ENCODE measurements around the gene PLEKHF1.

PLEKHF1 gene

DNA sequence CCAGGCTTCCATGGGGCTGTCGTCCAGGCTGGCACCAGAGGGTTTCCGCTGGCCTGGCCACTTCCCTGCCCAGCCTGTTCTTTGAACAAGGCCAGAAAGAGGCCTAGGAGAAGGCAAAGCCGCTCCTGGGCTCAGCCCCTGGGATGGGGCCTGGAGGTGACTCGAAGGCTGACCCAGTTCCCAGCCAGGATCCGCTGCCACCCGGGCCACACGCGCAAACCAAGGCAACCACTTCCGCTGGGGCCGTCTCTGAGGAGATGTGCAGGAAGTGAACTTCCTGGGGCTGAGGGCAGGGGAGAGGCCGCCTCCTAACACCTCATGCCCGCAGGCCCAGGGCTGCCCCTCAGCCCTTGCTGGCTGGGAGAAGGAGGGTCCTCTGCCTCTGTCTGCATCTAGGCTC lies 15.2 kb downstream of the PLEKHF1 start:
- no peak for DNase-seq

DNA sequence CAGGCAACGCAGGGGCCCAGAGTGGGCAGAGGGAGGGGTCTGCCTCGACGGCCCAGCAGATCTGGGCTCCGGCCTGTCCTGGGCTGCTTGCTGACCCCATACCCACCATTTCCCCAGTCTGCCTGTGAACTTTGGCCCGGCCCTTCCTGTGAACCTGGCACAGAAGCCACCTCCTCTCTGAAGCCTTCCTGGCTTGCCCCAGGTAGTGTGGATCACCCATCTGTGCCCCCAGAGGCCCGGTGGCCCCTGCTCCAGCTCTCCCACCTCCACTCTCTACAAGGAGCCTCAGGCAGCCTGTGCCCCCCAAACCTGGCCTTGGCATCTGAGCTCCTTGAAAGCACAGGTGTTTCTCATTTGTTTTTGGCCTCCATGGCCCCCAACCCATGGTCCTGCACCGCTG lies 15.7 kb downstream of the PLEKHF1 start:
- no peak for DNase-seq

- DNase-seq: no peak
Measured at GRCh38 chr19:29681422-29682235, 16.4 kb downstream of the PLEKHF1 start.

DNA sequence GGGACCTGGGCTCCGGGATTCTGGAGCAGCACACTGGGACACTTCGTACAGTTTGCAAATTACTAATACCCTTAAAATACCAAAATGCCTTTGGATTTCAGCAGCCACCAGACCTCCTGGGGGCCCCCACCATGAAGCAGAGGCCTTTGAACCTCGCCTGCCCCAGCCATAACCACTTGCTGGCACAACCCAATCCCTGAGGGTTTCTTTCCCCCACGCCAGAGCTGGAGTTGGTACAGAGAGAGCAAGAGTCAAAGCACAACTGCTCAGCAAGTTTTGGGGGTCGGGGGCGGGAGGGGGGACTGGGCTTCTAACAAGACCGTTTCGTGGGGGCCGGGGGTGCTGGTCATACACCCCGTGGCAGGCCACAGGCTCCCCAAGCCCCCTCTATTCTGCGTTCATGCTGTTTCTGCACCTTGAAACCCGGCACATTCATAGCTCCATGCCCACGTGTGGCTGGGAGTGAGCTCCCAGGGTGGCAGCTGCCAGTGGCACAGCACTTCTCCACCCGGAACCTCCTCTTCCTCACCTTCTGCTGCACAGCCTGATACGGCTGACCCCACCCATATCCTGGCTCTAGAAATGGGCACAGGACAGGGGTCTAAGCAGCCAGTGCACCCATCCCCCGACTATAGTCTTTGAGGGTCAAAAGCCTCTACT lies 17.1 kb downstream of the PLEKHF1 start:
- no peak for DNase-seq

- no peak for DNase-seq
Measured at GRCh38 chr19:29683009-29683408, 17.7 kb downstream of the PLEKHF1 start.

GRCh38 chr19:29685326-29685725 lies 20.1 kb downstream of the PLEKHF1 start:
- no peak for DNase-seq

DNA sequence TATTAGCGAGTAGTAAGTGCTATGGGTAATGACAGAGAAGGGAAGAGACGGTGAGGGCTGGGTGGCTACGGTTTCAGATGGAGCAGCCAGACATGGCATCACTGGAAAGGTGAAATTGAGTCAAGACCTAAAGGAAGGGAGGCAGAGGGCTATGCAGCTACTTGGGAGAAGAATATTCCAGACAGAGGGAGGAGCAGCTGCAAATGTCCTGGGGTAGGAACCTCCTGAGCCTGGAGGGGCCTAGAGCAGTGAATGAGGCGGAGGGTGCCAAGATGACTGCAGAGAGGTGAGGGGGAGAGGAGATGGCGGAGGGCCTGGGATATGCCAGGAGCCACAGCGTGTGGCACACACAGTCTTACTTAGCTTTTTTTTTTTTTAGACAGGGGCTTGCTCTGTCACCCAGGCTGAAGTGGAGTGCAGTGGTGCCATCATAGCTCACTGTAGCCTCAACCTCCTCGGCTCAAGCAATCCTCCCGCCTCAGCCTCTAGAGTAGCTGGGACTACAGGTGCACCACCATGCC lies 21.1 kb downstream of the PLEKHF1 start:
- no peak for DNase-seq

DNA sequence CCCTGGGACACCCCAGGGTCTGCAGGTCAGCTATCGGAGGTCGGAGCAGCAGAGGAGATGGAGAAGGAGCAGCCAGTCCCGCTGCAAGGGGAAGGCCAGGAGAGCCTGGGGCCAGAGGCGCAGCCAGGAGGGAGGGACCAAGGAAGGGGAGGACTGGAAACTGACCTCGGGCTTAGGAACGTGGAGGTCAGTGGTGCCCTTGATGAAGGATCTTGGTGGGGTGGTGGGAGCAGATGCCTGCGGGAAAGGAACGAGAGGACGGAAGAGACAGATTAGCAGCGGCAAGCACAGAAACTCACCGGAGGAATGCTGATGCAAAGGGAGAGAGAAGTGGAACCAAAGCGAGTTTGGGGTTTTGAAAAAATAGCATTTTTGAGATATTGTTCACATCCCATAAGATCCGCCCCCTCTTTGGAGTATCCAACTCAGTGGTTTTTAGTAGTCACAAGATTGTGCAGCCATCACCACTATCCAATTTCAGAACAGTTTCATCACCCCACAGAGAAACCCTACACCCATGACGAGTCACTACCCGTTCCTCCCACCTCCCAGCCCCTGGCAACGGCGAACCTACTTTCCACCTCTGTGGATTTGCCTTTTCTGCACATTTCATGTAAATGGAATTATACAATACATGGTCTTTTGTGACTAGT lies 22.1 kb downstream of the PLEKHF1 start:
- no peak for DNase-seq

DNA sequence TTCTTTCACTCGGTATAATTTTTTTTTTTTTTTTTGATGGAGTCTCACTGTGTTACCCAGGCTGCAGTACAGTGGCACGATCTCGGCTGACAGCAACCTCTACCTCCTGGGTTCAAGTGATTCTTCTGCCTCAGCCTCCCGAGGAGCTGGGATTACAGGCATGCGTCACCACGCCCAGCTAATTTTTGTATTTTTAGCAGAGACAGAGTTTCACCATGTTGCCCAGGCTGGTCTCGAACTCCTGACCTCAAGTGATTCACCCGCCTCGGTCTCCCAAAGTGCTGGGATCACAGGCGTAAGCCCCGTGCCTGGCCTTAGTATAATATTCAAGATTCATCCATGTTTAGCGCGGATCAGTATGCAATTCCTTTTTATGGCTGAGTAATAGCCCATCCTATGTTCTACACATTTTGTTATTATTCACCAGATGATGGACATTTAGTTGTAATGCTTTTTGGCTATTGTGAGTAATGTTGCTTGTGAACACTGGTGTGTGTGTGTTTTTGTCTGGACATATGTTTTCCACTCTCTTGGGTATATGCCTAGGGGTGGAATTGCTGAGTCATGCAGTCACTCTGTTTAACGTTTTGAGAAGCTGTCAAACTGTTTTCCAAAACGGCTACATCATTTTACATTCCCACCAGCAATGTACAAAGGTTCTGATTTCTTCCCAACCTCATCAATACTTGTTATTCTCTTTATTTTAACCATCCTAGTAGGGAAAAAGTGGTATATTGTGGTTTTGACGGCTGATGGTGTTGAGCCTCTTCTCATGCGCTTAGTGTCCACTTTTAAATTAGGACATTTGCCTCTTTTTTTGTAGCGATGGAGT lies 22.9 kb downstream of the PLEKHF1 start:
- DNase-seq: no peak

DNA sequence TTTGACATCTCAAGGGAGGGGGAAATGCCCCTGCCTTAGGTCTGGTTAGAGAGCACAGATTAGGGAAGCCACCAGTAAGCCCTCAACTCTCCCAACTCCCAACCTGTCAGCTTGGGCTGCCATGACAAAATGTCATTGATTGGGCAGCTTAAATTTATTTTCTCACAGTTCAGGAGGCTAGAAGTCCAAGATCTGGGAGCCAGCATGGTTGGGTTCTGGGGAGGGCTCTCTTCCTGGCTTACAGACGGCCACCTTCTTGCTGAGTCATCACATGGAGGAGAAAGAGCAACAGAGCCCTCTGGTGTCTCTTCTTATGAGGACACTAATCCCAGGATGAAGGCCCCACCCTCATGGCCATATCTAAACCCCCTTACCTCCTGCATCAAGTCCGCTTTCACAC lies 25.6 kb downstream of the PLEKHF1 start:
- DNase-seq: no peak

- DNase-seq: no peak
Measured at GRCh38 chr19:29694161-29694560, 28.9 kb downstream of the PLEKHF1 start.

DNA sequence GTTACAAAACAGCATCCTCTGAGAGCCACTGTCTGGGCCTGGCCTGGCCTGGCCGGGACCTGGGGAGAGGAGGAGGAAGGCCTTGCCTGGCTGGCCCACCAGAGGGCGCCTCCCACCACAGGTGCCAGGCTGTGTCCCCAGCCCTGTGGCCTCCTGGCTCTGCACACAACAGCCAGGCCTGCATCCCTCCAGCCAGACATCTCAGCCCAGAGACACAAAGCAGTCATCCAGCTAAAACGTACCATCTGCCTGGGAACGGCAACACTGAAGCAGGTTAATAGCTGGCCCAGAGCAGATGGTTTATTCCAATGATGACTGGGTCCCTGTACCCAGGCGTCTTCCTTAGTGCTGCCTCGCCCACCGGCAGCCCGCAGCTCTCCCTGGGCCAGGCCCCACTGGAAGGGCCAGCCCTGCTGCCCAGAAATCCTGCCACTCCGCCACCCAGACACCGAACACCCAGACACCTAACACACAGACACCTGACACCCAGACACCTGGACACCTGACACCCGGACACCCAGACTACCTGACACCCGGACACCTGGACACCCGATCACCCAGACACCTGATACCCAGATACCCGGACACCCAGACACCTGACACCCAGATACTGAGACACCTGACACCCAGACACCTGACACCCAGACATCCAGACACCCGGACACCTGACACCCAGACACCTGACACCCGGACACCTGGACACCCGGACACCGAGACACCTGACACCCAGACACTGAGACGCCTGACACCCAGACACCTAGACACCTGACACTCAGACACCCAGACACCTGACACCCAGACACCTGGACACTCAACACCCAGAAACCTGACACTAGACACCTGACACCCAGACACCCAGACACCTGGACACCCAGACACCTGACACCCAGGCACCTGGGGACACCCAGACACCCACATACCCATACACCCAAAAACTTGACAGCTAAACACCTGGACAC lies 29.7 kb downstream of the PLEKHF1 start:
- DNase-seq: no peak

GRCh38 chr19:29695765-29696564 lies 30.7 kb downstream of the PLEKHF1 start:
- DNase-seq: no peak

- DNase-seq: no peak
Measured at GRCh38 chr19:29696565-29696846, 31.2 kb downstream of the PLEKHF1 start.

DNA sequence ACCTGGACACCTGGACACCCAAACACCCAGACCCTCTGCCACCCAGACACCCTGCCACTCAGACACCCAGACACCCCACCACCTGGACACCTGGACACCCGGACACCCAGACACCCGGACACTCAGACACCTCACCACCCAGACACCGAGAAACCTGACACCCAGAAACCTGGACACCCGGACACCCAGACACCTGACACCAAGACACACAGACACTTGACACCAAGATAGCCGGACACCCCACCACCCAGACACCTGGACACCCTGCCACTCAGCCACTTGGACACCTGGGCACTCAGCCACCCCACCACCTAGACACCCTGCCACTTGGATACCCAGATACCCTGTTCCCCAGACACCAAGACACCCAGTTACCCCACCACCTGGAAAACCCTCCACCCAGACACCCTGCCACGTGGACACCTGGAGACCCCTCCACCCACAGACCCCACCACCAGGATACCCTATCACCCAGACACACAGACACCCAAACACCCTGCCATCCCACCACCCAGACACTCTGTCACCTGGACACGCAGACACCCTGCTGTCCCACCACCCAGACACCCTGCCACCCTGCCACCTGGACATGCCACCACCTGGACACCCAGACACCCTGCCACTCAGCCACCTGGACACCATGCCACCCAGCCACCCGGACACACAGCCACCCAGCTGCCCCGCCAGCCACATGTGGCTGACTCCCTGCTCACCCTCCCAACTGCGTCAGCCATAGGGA lies 32.4 kb downstream of the PLEKHF1 start:
- no peak for DNase-seq

GRCh38 chr19:29699861-29700260 lies 34.6 kb downstream of the PLEKHF1 start:
- no peak for DNase-seq

DNA sequence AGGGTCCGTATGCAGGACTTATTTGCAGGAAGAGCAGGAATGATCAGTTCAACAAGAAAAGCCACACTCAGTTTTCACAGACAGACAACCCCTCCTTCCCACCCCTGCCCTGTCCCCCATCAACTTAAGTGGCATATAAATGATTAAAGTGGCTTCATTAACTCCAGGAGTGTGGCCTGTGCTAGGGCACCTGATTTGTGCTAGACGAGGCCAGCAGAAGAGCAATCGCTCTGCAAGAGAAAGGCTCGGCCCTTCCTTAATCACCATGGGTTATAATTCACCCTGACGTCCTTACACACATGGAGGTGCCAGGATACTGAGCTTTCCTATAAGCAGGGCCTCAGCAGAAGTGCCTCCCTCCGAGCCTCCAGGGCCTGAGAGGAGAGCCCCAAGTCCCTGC lies 35.2 kb downstream of the PLEKHF1 start:
- DNase-seq: no peak

- no peak for DNase-seq
Measured at GRCh38 chr19:29702161-29702962, 37.1 kb downstream of the PLEKHF1 start.

DNA sequence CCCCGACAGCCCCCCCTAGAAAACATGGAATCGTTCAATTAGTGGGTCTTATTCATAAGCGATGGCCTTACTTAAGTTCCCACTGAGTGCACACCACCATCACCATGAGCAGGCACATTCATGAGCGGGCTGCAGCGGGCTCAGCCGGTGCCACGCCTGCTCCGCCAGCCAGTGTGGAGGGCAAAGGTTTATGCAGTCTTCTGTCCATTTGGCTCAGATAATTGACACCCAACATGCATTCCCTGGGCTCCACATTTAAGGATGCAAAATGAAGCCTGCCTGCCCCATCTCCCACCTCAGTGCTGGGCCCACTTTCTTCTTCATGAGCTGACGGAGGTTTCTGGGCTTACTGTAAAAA lies 37.7 kb downstream of the PLEKHF1 start:
- no peak for DNase-seq

Data from NCI-H510A treated with DMSO at 0.1 percent for 48 hours (cell line).